Coronary artery (tissue), 2 donors: ENCODE measurements around the gene TUT7.

Source experiments
- DNase-seq: peaks from one replicate; pipeline ENCODE4 v3.0.0-alpha.2; 2017; ENCODE audit warnings: low spot score
- H3K27ac ChIP-seq, 2 donors: fragments of 200-600 bp; sonication (generic); one replicate each; pipeline ENCODE4 v1.5.1; 2016 to 2019
- H3K4me3 ChIP-seq: fragments of 200-600 bp; sonication (generic); 2 replicates; pipeline ENCODE4 v1.5.1; 2016; ENCODE audit warnings: mild to moderate bottlenecking, moderate library complexity
- CTCF ChIP-seq: fragments of 200-600 bp; sonication (generic); IDR thresholded peaks from one replicate; pipeline ENCODE4 v1.5.1; 2019; ENCODE audit warnings: antibody characterized with exemption

TUT7 gene

GRCh38 chr9:86259557-86259956 is 94.7 kb downstream of the TUT7 start, which contains the start of gene C9orf153:
Gene C9orf153, minus strand, starts transcription at chr9:86259657. Its CDS starts 30,054 bp downstream, at chr9:86229603.
- no peak within 1 kb of the TSS for H3K4me3 ChIP-seq
- DNase-seq: no peak
- H3K27ac ChIP-seq: no peak within 1 kb of the TSS
- TF ChIP-seq CTCF: no peak

GRCh38 chr9:86257391-86257790 is 96.8 kb downstream of the TUT7 start:
- DNase-seq: no peak
- H3K27ac ChIP-seq: no peak overlapping the region
- no peak for TF ChIP-seq CTCF

GRCh38 chr9:86256653-86257052 is 97.6 kb downstream of the TUT7 start:
- H3K4me3 ChIP-seq: no peak overlapping the region
- H3K27ac ChIP-seq: no peak overlapping the region
- no peak for DNase-seq
- TF ChIP-seq CTCF: no peak

More at GRCh38 chr9:86257391-86257790, 96.8 kb downstream of the TUT7 start:
- no peak overlapping the region for H3K4me3 ChIP-seq

- Histone ChIP-seq H3K27ac (no peak overlapping the region), H3K4me3 (no peak overlapping the region)
- TF ChIP-seq CTCF: no peak
- DNase-seq: no peak
Observed at GRCh38 chr9:86253577-86253976, 100.6 kb downstream of the TUT7 start.

- Histone ChIP-seq H3K27ac (no peak overlapping the region), H3K4me3 (no peak overlapping the region)
- no peak for TF ChIP-seq CTCF
- no peak for DNase-seq
Observed at GRCh38 chr9:86252870-86253269, 101.3 kb downstream of the TUT7 start.

GRCh38 chr9:86250123-86250522 is 104.1 kb downstream of the TUT7 start:
- Histone ChIP-seq H3K27ac (no peak overlapping the region), H3K4me3 (no peak overlapping the region)
- no peak for TF ChIP-seq CTCF
- no peak for DNase-seq

GRCh38 chr9:86248746-86249145 is 105.5 kb downstream of the TUT7 start:
- Histone ChIP-seq H3K4me3 (no peak overlapping the region), H3K27ac (no peak overlapping the region)
- no peak for DNase-seq
- no peak for TF ChIP-seq CTCF
